WTC11 (cell line): ENCODE results near the gene PIF1.

Source experiments
- CTCF ChIP-seq: fragments of 200-600 bp; IDR thresholded peaks from 2 replicates; pipeline ENCODE4 v1.8.0; 2022; ENCODE audit warnings: antibody characterized with exemption
- E2F4 ChIP-seq: sonication (generic); formaldehyde crosslinking; IDR thresholded peaks from 2 replicates; pipeline ENCODE4 v1.8.1; 2022; ENCODE audit warnings: low read depth, mild to moderate bottlenecking, moderate library complexity, missing genetic modification reagents, borderline replicate concordance
- FOXJ3 ChIP-seq: sonication (generic); formaldehyde crosslinking; IDR thresholded peaks from 2 replicates; pipeline ENCODE4 v1.9.0; 2021; ENCODE audit warnings: missing genetic modification reagents, mild to moderate bottlenecking, borderline replicate concordance
- JUN ChIP-seq: sonication (generic); formaldehyde crosslinking; IDR thresholded peaks from 2 replicates; pipeline ENCODE4 v1.8.0; 2023; ENCODE audit warnings: mild to moderate bottlenecking, missing genetic modification reagents
- KAT7 ChIP-seq: sonication (generic); formaldehyde crosslinking; IDR thresholded peaks from 2 replicates; pipeline ENCODE4 v1.8.1; 2023; ENCODE audit warnings: missing genetic modification reagents, mild to moderate bottlenecking, borderline replicate concordance
- NFYB ChIP-seq: sonication (generic); formaldehyde crosslinking; conservative IDR thresholded peaks from 2 replicates; pipeline ENCODE4 v1.8.0; 2022; ENCODE audit warnings: low read depth, missing genetic modification reagents

DNA sequence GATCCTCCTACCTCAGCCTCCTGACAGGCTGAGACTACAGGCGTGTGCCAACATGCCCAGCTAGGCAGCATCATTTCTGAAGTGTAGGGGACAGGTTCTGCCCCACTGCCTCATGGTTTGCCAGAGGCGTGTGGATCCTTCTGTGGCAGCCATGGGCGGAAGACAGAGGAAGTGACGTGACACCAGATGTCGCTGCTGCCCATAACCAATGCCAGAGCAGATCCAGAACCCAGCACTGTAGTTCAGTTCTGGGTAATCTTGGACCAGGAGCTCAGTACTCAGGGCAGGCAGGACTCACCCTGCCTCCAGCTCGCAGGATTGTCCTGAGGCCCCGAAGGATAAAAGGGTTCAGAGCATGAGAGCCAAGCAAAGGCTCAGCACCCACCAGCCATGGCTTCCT, 58.2 kb downstream of the PIF1 start:
- TF ChIP-seq KAT7 (CRISPR knock-in tag) (no peak), JUN (CRISPR knock-in tag) (no peak), FOXJ3 (CRISPR knock-in tag) (no peak), E2F4 (CRISPR knock-in tag) (no peak), NFYB (CRISPR knock-in tag) (no peak), CTCF (no peak)
